Vein endothelial cell (primary cell): ENCODE results near the gene PDZD11. TPM values are rescaled to one million over a fixed set of nuclear protein-coding genes. Genes with fewer than 3 reads are reported as not detected.

Experiments
- small RNA-seq: library from RNA; depleted of rRNA; stranded (forward); fragments of <200 nt; gene quantifications from one replicate; pipeline ENCODE3, GENCODE V24; 2012
- total RNA-seq: library from RNA; depleted of rRNA; stranded (reverse); fragments of >200 nt; gene quantifications from 2 replicates; pipeline ENCODE4 v1.2.3, GENCODE V29; 2012

Gene PDZD11, protein sequence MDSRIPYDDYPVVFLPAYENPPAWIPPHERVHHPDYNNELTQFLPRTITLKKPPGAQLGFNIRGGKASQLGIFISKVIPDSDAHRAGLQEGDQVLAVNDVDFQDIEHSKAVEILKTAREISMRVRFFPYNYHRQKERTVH
- total RNA-seq = 34.2 and 45.7 TPM in 2 replicates

DNA sequence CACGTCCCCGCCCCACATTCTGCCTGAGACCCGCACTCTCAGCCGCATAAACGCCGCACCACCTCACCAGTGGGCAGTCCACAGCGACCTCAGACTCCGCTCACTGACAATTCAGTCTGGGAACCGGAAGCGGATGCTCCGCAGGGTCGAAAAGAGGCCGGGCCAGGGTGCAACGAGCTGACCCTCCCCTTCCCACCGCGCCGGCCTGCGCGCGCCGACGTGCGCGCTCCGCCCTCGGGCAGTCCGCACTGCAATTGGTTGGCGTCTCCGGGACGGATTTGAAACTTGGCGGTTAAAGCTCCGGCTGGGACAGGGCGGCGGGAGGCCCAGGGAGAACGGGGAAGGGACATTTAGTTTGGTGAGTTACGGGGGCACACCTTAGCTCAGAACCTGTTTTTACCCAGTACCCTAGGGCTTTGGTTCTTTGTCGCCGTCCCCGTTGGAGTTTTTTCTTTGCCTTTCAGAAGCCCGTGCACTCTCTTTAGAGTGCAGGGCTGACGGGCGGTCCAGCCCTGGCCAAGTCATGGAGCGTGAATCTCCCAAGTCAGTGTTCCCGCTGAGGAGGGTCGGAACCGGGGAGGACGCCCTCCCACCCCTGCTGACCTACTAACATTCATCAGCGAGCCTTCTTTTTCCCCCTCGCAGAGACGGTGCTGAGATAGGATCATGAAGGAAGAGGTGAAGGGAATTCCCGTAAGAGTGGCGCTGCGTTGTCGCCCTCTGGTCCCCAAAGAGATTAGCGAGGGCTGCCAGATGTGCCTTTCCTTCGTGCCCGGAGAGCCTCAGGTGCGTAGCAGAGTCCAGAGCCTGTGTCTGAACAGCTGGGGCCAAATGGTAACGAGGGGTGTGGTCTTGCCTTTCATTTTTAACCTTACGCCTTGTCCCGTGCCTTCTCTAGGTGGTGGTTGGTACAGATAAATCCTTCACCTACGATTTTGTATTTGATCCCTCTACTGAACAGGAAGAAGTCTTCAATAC is at the start of gene PDZD11, which contains the start of gene KIF4A:
TSS of gene PDZD11 (minus strand) at position 135 of the 978 bp plus-strand sequence. CDS start 586 bp downstream, outside the sequence.
TSS of gene KIF4A (plus strand) at position 312 of the 978 bp plus-strand sequence. CDS start at position 667, 355 bp downstream.

DNA sequence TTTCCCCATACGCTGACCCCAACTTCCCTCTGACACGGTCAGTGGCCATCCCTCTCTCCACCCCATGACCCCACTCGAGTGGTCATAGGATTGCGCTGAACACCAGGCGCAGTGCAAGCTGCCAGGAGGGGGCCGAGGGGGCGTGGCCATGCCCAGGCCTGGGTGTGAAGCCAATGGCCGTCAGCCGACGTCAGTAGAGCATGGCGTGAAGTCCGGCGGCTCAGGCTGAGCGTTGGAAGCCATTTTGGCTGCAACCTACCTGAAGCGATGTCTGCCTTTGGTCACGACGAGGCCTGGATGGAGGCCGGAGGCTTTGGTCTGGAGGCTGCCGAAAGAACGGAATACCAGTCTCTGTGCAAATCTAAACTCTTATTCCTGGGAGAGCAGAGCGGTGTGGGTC is 7.8 kb downstream of the PDZD11 start, which contains the start of gene RAB41:
TSS of gene RAB41 (plus strand) at position 222 of the 400 bp plus-strand sequence. CDS start at position 268, 46 bp downstream.

DNA sequence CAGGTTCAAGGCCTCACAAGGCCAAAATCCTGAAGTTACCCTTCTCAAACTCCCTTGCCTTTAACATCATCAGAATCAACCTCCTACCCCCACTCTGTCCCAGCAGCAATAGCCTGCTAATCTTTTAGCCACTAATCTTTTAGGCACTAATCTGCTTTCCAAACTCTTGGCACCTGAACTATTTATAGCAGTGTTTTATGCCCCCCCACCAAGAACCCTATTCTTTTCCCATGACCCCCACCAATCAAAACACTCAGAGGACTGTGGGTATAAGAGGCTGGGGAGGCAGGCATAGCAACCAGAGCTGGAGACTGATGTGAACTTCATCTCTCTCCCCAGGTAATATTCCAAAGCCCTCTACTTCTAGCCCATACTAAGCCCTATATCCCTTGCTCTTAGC is 21.7 kb downstream of the PDZD11 start, which contains the start of gene ARR3:
TSS of gene ARR3 (plus strand) at position 301 of the 400 bp plus-strand sequence. CDS start 1,052 bp downstream, outside the sequence.

DNA sequence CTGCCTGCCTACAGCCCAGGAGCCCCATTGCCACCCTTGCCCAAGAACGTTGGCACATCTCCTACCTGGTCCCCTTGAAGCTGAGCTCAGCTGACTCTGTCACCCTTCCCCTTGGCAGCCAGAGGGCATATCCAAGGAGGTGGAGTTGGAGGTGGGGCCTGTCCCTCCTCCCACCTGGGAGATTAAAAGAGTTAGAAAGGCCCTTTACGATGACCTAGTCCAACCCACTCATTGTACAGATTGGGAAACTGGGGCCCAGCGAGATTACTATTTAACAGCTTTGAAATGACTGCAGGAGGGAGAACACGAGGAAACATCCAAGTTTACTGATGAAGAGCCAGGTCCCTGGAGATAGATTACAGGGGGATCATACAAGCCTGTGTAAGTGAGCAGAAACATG is 29.6 kb downstream of the PDZD11 start, which contains the start of gene P2RY4:
TSS of gene P2RY4 (minus strand) at position 101 of the 400 bp plus-strand sequence. CDS start 580 bp downstream, outside the sequence.

Small RNA genes within 50 kb of the gene (small RNA-seq; reads per million reads assigned to genes)
- 0.08 reads per million for gene RNA5SP507

Other genes with a start within 250 kb of the PDZD11 start
- under 0.01 and 0.19 TPM in 2 replicates for gene AWAT2, start 240.0 kb downstream of the PDZD11 start, total RNA-seq
- not detected in 2 replicates for gene OTUD6A, start 227.5 kb downstream of the PDZD11 start, total RNA-seq
- gene IGBP1, start 156.5 kb downstream of the PDZD11 start, total RNA-seq = 64.1 and 90.8 TPM in 2 replicates
- not detected in 2 replicates for gene DGAT2L6, start 112.4 kb downstream of the PDZD11 start, total RNA-seq
- not detected in 2 replicates for gene AWAT1, start 55.3 kb downstream of the PDZD11 start, total RNA-seq
- gene P2RY4, start 29.7 kb downstream of the PDZD11 start, total RNA-seq = 0.10 TPM in 1 of 2 replicates, not detected in the other
- gene ARR3, start 21.6 kb downstream of the PDZD11 start, total RNA-seq = not detected in 2 replicates
- not detected in 2 replicates for gene RAB41, start 7.8 kb downstream of the PDZD11 start, total RNA-seq
- 7.5 and 15.8 TPM in 2 replicates for gene KIF4A, start 177 bp upstream of the PDZD11 start, total RNA-seq
- not detected in 2 replicates for gene GDPD2, start 133.4 kb upstream of the PDZD11 start, total RNA-seq
- 1.2 and 1.3 TPM in 2 replicates for gene DLG3, start 154.9 kb upstream of the PDZD11 start, total RNA-seq